DMS79 treated with DMSO at 0.1 percent for 48 hours (cell line): ENCODE measurements around the gene NPPB.

Experiments used
- DNase-seq: peaks from one replicate; lab custom pipeline; 2025; lab: John Stamatoyannopoulos, UW

The NPPB gene

GRCh38 chr1:11880911-11881748 lies 22.4 kb upstream of the NPPB start:
- peak; percentile 56 for DNase-seq

DNA sequence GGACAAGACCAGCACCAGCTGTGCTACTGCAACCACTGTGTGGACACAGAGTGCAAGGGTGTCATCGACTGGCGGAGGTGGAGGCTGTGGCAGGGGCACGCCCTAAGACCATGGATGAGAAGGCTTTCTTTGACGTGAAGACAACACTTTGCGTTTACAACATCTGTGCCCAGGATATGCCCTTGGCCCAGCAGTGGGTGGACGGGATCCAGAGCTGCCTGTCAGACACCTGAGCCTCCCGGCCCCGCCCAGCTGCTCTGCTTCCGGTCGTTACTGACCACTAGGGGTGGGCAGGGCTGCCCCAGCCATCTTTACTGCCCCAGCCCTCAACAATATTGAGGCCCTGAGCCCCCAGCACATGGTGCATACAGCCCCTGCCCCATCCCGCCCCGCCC lies 21.4 kb upstream of the NPPB start:
- DNase-seq, result no peak

- no peak for DNase-seq
Measured at GRCh38 chr1:11879311-11880180, 20.8 kb upstream of the NPPB start.

- no peak for DNase-seq
Measured at GRCh38 chr1:11878891-11879190, 20.1 kb upstream of the NPPB start.

GRCh38 chr1:11878081-11878890 lies 19.5 kb upstream of the NPPB start:
- no peak for DNase-seq

DNA sequence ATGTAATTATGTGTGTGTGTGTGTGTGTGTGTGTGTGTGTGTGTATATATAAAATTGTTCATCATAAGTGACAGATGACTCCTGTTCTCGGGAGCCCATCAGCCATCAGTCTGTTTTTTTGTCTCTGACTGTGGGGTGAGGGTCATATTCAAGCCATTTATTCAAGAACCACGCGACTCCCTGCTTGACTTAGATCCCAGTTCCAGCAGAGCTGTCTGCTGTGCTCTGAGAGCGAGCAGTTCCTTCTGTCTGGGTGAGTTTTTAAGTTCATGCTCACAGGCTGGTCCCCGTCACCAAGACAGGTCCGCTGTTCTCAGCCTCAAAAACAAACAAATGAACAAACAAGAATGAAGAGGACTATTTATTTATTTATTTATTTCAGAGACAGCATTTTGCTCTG lies 18.3 kb upstream of the NPPB start:
- no peak for DNase-seq

GRCh38 chr1:11875094-11875493 lies 16.3 kb upstream of the NPPB start:
- DNase-seq, result no peak

DNA sequence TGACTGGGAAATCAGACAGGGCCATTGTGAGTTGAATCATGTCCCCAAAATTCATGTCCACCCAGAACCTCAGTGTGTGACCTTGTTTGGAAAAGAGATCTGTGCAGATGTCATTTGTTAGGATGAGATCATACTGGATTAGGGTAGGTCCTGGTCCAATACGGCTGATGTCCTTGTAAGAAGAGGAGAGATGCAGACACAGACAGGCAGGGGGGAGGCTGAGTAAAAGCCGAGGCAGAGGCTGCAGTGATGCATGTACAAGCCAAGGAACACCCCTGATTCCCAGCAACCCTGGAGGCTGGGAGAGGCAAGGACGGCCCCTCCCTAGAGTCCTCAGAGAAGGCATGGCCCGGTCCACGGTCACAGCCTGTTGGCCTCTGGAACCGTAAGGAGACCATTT lies 15.9 kb upstream of the NPPB start:
- no peak for DNase-seq

DNA sequence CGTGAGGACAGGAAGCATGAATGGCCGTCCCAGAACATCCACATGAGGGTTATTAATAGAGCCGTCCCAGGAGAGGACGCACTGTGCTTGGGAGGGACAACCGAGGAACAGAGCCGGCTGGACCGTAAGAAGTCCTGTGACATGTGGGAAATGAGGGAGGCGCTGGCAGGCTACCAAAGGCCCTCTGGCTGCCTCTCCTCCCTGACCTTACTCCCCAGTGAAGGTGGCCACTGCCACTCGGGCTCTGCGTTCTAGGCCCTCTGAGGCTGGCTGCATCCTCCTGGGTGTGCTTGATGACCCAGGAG lies 15.5 kb upstream of the NPPB start:
- DNase-seq, result no peak

- DNase-seq, result no peak
Measured at GRCh38 chr1:11873395-11874257, 14.9 kb upstream of the NPPB start.

DNA sequence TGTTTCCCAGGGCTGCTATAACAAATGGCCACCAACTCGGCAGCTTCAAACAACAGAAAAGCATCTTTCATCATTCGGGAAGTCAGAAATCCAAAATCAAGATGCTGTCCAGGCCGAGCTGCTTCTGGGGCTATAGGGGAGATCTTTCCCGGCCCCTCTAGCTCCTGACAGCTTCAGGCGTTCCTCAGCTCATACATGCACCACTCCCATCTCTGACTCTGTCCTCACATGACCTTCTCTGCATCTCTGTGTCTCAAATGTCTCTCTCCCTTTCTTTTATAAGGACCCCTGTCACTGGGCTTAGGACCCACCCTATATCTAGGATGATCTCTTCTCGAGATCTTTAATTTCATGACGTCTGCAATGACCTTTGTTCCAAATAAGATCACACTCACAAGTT lies 13.8 kb upstream of the NPPB start:
- no peak for DNase-seq

DNA sequence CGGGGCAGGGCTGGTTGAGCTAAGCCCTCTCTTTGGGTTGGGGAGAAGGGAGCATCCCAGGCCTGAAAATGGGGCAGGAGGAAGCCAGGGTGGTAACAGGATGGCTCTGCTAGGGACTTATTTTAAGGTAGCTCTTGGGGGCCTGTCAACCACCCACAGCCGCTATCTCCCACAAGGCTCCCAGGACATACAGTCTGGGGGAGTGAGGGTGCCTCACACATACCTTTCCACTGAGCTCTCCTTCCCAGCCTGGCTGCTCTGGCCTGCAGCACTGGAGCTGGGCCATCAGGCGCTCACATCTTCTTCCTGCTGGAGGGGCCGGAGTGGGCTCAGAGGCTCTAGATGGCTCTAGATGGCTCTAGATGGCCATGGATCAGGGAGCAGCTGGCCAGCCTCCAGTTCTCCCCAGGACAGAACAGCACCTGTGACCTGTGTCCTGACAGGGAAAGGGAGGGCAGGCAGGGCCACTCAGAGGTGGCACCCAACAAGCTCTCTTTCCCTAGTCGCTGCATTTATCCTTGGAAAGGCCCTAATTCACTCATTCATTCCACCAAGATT lies 11.0 kb upstream of the NPPB start:
- no peak for DNase-seq

- DNase-seq, result no peak
Measured at GRCh38 chr1:11869104-11869503, 10.4 kb upstream of the NPPB start.

DNA sequence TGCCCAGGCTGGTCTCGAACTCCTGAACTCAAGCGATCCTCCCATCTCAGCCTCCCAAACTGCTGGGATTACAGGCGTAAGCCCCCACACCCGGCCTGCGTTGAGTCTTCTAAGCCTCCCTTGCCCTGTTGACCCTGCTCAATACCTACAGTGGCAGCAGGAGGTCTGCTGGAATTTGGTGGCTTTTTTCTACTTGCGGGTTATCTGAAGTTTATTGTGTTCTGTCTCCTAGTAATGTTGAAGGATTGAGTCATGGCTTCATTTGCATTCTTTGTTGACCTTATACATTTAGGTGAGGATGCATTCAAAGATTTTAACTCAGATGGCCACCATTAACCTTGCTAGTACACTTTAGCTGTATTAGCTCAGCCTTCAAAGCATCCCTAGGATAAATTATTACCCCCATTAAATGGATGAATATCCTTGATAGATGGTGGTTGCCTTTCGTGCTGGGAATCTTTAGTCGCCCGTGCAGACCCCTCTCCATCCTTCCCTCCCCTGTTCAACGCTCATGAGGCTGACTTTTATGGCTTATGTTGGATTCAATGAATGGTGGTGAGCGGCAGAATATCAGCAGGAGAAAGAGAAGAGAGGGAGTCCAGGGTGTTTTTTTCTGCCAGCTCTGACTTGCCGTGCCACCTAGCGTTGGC lies 9.7 kb upstream of the NPPB start:
- no peak for DNase-seq

- DNase-seq, result peak; percentile 19
Measured at GRCh38 chr1:11862890-11863289, 4.1 kb upstream of the NPPB start.

GRCh38 chr1:11860587-11860986 lies 1.8 kb upstream of the NPPB start:
- DNase-seq, result no peak

DNA sequence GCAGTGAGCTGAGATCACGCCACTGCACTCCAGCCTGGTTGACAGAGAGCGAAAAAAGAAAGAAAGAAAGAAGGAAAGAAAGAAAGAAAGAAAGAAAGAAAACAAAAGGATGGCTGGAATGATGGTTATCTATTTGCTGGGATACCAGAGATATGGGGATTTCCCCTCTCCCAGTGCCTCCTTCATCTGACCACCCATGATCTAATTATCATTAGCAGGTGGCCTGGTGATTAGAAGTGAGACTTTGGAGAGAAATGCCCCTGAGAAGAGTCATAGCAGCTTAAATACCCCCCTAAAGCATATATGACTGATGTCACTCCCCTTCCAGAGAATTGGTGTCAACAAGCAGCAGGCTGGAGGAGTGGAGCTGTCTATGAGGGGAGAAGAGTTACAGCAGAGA lies 1.3 kb upstream of the NPPB start:
- DNase-seq, result no peak

- peak; percentile 30 for DNase-seq
Measured at GRCh38 chr1:11858968-11859871, 475 bp upstream of the NPPB start.

DNA sequence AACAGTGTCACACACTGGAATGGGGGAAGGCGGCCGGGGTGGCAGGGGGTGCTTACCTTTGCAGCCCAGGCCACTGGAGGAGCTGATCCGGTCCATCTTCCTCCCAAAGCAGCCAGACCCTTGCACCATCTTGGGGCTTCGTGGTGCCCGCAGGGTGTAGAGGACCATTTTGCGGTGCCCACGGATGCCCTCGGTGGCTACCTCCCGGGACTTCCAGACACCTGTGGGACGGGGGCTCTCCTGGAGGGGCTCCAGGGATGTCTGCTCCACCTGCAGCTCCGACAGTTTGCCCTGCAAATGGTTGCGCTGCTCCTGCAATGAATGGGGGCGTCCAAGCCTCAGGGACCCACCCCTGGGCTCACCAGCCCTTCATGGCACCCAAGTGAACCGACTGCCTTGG lies 587 bp downstream of the NPPB start:
- no peak for DNase-seq
